NT2/D1 (cell line): ENCODE results near the gene KIZ.

Source experiments
- DNase-seq: peaks from one replicate; pipeline ENCODE4 v3.0.0-alpha.2; 2011; ENCODE audit warnings: low read depth, low spot score
- H3K27me3 ChIP-seq: 2 replicates; pipeline ENCODE4 v1.6.0; 2011; ENCODE audit warnings: mild to moderate bottlenecking; ENCODE audit not compliant: insufficient read length, insufficient read depth
- H3K36me3 ChIP-seq: 2 replicates; pipeline ENCODE4 v1.6.1; 2011; ENCODE audit warnings: mild to moderate bottlenecking, low read length, mixed read lengths; ENCODE audit not compliant: insufficient read depth, insufficient read length
- H3K4me1 ChIP-seq: 2 replicates; pipeline ENCODE4 v1.5.1; 2011; ENCODE audit not compliant: insufficient read depth, insufficient read length
- H3K4me3 ChIP-seq: 2 replicates; pipeline ENCODE4 v1.5.1; 2011; ENCODE audit warnings: low read depth; ENCODE audit not compliant: insufficient read length
- H3K9ac ChIP-seq: 2 replicates; pipeline ENCODE4 v1.6.0; 2011; ENCODE audit warnings: low read depth; ENCODE audit not compliant: insufficient read length
- H3K9me3 ChIP-seq: 2 replicates; pipeline ENCODE4 v1.5.1; 2011; ENCODE audit warnings: mild to moderate bottlenecking, low read length; ENCODE audit not compliant: insufficient read depth
- SUZ12 ChIP-seq: IDR thresholded peaks from 2 replicates; pipeline ENCODE4 v1.6.1; 2011; ENCODE audit not compliant: insufficient read length, insufficient read depth; ENCODE audit errors: extremely low read depth
- YY1 ChIP-seq: IDR thresholded peaks from 2 replicates; pipeline ENCODE4 v1.6.1; 2011; ENCODE audit not compliant: insufficient read length, insufficient read depth
- ZNF274 ChIP-seq: IDR thresholded peaks from 2 replicates; pipeline ENCODE4 v1.6.1; 2011; ENCODE audit warnings: mild to moderate bottlenecking, low read depth, low read length

Gene KIZ

DNA sequence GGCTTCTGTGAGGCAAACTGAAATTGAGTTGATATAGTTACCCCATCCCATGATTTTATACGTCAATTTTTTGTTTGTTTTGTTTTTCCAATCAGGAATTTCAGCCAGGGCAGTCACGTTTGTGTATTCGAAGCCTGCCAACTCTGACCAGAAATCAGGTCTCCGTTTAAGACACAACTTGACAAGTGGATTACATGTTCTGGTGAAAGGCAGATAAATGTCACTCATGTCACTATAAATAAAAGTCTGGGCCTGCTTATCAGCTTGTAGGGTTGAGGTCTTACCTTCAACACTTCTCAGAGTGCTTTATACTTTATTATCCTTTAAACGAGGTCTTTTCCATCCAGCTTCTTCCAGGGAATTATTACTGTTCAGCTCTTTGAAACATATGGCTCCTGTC, 168.9 kb downstream of the KIZ start:
- no peaks in the 10 kb centered on the region for H3K4me1 ChIP-seq
- no peak overlapping the region for H3K9ac ChIP-seq
- TF ChIP-seq ZNF274 = no peak
- no peak for TF ChIP-seq YY1
- no peak for TF ChIP-seq SUZ12
- H3K36me3 ChIP-seq = no peaks in the 10 kb centered on the region
- H3K4me3 ChIP-seq = no peak overlapping the region
- no peaks in the 10 kb centered on the region for H3K27me3 ChIP-seq
- H3K9me3 ChIP-seq = no peaks in the 10 kb centered on the region
- DNase-seq = no peak
